GM12801 (cell line): ENCODE measurements around the gene GALNT8.

Experiments
- TF ChIP-seq, protein P1 (sequence below): IDR thresholded peaks from one replicate; pipeline ENCODE4 v1.5.1; 2011; ENCODE audit warnings: control low read depth; ENCODE audit not compliant: insufficient read length; ENCODE audit errors: extremely low read depth

Gene GALNT8

DNA sequence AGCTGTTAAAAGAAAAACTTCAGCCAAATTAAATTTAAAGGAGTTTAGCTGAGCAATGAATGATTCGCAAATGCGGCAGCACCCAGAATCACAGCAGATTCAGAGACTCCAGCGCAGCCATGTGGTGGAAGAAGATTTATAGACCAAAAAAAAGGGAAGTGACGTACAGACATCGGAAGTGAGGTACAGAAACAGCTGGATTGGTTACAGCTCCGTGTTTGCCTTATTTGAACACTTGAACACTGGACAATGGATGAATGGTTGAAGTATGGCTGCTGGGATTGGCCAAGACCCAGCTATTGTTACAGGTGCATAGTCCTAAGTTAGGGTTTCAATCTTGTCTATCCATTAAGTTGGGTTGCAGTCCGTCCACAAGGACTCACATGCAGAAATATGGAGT lies 42.6 kb downstream of the GALNT8 start:
- TF ChIP-seq, protein P1, sequence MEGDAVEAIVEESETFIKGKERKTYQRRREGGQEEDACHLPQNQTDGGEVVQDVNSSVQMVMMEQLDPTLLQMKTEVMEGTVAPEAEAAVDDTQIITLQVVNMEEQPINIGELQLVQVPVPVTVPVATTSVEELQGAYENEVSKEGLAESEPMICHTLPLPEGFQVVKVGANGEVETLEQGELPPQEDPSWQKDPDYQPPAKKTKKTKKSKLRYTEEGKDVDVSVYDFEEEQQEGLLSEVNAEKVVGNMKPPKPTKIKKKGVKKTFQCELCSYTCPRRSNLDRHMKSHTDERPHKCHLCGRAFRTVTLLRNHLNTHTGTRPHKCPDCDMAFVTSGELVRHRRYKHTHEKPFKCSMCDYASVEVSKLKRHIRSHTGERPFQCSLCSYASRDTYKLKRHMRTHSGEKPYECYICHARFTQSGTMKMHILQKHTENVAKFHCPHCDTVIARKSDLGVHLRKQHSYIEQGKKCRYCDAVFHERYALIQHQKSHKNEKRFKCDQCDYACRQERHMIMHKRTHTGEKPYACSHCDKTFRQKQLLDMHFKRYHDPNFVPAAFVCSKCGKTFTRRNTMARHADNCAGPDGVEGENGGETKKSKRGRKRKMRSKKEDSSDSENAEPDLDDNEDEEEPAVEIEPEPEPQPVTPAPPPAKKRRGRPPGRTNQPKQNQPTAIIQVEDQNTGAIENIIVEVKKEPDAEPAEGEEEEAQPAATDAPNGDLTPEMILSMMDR: no peak

DNA sequence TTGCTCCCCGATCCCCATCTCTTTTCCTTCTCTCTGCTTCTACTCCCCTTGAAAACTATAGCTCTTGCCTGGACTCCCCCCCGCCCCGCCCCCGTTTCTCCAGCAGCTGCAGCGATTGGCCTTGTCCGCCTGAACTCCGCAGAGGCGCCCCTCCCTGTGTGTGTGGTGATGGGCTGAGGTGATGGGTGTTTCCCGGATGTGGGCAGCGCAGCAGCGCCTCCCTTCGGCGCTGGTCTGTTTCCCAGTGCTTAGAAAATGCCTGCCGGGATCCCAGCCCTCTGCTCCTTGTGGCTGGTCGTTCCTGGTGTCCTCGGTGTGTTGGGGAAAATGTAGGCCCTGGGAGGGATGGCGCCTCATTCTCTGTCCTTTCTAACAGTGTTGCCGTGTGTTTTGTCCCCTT lies 43.3 kb downstream of the GALNT8 start:
- TF ChIP-seq, protein P1: no peak

DNA sequence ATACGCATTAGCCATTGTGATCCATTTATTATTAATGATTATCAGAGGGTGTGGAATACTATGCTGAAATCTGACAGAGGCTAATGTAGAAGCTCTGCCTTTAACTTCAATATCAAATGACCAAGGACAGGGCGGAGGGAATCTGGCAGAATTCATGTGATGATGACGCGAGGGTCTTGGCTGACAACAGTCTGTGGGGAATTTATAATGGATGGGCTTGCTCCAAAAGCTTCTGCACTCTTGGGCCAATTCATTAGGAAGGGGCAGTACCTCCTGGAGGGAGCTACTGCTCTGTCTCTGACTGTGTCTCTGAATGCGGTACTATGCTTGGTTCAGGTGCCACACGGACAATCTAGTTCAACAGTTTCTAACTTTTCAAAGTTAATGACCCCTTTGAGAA lies 46.2 kb downstream of the GALNT8 start:
- TF ChIP-seq, protein P1: no peak

DNA sequence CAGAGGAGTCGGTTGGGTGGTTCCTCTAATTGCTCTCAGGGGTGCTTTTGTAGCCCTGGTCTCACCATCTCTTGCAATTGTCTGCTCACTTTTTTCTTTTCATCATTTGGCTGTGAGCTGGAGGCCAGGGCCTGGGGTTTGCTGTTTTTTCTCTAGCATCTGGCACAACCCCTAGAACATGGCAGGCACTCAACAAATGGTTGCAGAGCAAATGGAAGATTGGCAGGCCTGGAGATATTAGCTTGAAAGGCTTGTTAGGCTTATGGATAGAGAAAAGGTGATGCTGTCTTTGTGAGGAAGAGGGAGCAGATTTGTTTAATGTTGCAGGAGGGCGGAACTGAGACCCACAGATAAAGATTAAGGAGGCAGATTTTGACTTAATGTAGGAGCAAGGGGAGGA lies 47.0 kb downstream of the GALNT8 start:
- TF ChIP-seq, protein P1: no peak

DNA sequence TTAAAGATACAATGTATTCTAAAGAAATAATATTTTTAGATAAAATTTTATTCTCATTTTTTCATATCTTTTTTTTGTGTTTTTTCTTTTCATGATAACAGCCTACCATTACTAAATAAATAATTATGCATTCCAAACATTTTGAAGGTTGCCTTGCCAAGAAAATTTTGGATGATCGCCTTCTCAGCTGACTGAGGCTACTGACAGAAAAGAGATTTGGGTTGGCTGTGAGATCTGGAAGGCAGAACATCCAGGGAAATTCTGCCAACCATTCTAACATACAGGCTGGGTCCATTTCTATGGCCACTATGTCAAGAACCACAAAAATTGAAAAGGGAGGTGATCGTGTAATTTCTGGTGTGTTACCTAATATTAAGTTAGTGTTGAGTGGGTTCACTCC lies 48.1 kb downstream of the GALNT8 start:
- TF ChIP-seq, protein P1: no peak

DNA sequence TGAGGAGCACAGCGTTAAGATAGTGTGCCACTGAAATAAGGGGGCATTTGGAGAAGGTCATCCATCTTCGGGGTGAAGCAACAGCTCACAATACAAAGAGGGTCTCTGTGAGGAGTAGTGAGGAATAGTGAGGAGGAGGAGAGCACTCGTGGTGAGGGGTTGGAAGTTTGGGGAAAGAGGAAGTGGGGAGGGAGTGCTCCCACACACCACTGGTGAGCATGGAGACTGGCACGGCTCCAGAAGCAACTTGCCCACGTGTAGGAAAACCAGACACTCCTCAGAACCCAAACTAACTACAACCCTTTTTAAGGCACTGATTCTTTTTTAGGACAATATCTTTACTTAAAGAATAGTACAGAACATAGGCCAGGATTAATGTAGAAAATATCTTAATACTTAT lies 48.9 kb downstream of the GALNT8 start:
- TF ChIP-seq, protein P1: no peak

DNA sequence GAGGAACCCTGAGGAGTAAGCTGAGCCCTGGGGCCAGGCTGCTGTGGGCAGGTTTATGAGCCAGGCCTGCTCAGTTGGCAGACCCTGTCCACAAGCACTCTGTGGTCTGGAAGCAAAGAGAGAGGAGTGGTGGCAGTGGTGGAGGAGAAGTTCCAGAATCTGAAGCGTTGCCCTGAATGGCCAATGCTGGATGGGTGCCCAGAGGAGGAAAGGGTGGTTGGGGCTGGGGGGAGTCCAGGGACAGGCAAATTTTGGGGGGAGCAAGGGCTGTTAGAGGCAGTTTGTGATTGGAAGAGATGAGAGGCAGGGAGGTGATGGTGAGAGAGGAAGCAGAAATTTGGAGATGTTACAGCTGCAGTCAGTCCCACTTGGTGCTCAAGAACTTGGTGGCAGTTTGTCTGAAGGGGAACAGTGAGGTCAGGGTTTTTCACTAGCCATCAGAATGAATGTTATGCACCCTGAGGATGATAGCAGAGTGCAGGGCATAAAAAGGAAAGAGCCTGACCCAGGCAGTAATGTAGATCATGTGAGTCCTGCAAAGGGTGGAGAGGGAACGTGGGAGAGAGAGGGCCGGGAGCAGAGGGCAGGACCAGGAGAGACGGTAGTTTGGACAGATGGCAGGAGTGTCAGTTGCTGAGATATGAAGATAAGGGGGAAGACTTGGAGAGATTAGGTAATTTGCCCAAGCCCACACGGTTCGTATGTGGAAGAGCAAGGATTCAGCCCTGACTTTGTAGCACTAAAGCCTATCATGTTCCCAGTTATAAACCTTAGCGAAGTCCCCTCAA lies 51.2 kb downstream of the GALNT8 start:
- TF ChIP-seq, protein P1: no peak
